ENCODE data around the gene ETV1.
A peak's percentile ranks its signal among the peaks of the same experiment; 100 is the strongest.

ETV1 gene

GRCh38 chr7:13989126-13989948 is at the start of gene ETV1:
Gene ETV1 (minus strand): TSS chr7:13989666. CDS start chr7:13989052, 614 bp downstream.
- Histone ChIP-seq H3K4me3 (ENCODE audit: low read depth in 1 of 2, low read length in 2 of 2) (peak within 1 kb of the TSS; percentile 84 to 96), H3K27ac (ENCODE audit: low read length) (peak within 1 kb of the TSS; percentile 91), H3K9me3 (ENCODE audit: control insufficient read depth in 1 of 2, low read length in 2 of 2) (no peaks in the 10 kb centered on the region), H3K36me3 (ENCODE audit: control insufficient read depth in 1 of 2, insufficient read depth in 2 of 2, low read length in 2 of 2) (no peaks in the 10 kb centered on the region), H3K4me1 (ENCODE audit: control insufficient read depth in 1 of 2, insufficient read depth in 2 of 2, low read length in 2 of 2) (peaks cover 0 to 11% of the 10 kb centered on the region in 2 donors), H3K27me3 (ENCODE audit: low read depth, low read length) (no peaks in the 10 kb centered on the region)

- Histone ChIP-seq H3K9me3 (ENCODE audit: control insufficient read depth in 1 of 2, low read length in 2 of 2) (no peaks in the 10 kb centered on the region), H3K27me3 (ENCODE audit: low read depth, low read length) (no peaks in the 10 kb centered on the region), H3K27ac (ENCODE audit: low read length) (no peak overlapping the region), H3K4me3 (ENCODE audit: low read depth in 1 of 2, low read length in 2 of 2) (no peak overlapping the region), H3K36me3 (ENCODE audit: control insufficient read depth in 1 of 2, insufficient read depth in 2 of 2, low read length in 2 of 2) (no peaks in the 10 kb centered on the region), H3K4me1 (ENCODE audit: control insufficient read depth in 1 of 2, insufficient read depth in 2 of 2, low read length in 2 of 2) (no peaks in the 10 kb centered on the region)
These were observed 34.9 kb upstream of the ETV1 start for GRCh38 chr7:14024406-14024805.

- no peak overlapping the region for H3K27ac ChIP-seq (ENCODE audit: low read length)
- H3K4me3 ChIP-seq (ENCODE audit: low read depth in 1 of 2, low read length in 2 of 2): no peak overlapping the region
- H3K9me3 ChIP-seq (ENCODE audit: control insufficient read depth in 1 of 2, low read length in 2 of 2): no peaks in the 10 kb centered on the region
- no peaks in the 10 kb centered on the region for H3K27me3 ChIP-seq (ENCODE audit: low read depth, low read length)
- H3K36me3 ChIP-seq (ENCODE audit: control insufficient read depth in 1 of 2, insufficient read depth in 2 of 2, low read length in 2 of 2): no peaks in the 10 kb centered on the region
- no peaks in the 10 kb centered on the region for H3K4me1 ChIP-seq (ENCODE audit: control insufficient read depth in 1 of 2, insufficient read depth in 2 of 2, low read length in 2 of 2)
These were observed 34.4 kb upstream of the ETV1 start for GRCh38 chr7:14023838-14024237.

GRCh38 chr7:14023342-14023741 is 33.9 kb upstream of the ETV1 start:
- H3K36me3 ChIP-seq (ENCODE audit: control insufficient read depth in 1 of 2, insufficient read depth in 2 of 2, low read length in 2 of 2): no peaks in the 10 kb centered on the region
- H3K4me3 ChIP-seq (ENCODE audit: low read depth in 1 of 2, low read length in 2 of 2): no peak overlapping the region
- H3K27me3 ChIP-seq (ENCODE audit: low read depth, low read length): no peaks in the 10 kb centered on the region
- no peak overlapping the region for H3K27ac ChIP-seq (ENCODE audit: low read length)
- H3K9me3 ChIP-seq (ENCODE audit: control insufficient read depth in 1 of 2, low read length in 2 of 2): no peaks in the 10 kb centered on the region
- H3K4me1 ChIP-seq (ENCODE audit: control insufficient read depth in 1 of 2, insufficient read depth in 2 of 2, low read length in 2 of 2): no peaks in the 10 kb centered on the region

GRCh38 chr7:14021069-14021468 is 31.6 kb upstream of the ETV1 start:
- H3K9me3 ChIP-seq (ENCODE audit: control insufficient read depth in 1 of 2, low read length in 2 of 2): no peaks in the 10 kb centered on the region
- H3K27me3 ChIP-seq (ENCODE audit: low read depth, low read length): no peaks in the 10 kb centered on the region
- no peak overlapping the region for H3K4me3 ChIP-seq (ENCODE audit: low read depth in 1 of 2, low read length in 2 of 2)
- H3K4me1 ChIP-seq (ENCODE audit: control insufficient read depth in 1 of 2, insufficient read depth in 2 of 2, low read length in 2 of 2): no peaks in the 10 kb centered on the region
- H3K36me3 ChIP-seq (ENCODE audit: control insufficient read depth in 1 of 2, insufficient read depth in 2 of 2, low read length in 2 of 2): no peaks in the 10 kb centered on the region
- H3K27ac ChIP-seq (ENCODE audit: low read length): no peak overlapping the region

- no peak overlapping the region for H3K4me3 ChIP-seq (ENCODE audit: low read depth in 1 of 2, low read length in 2 of 2)
- no peaks in the 10 kb centered on the region for H3K36me3 ChIP-seq (ENCODE audit: control insufficient read depth in 1 of 2, insufficient read depth in 2 of 2, low read length in 2 of 2)
These were observed 31.0 kb upstream of the ETV1 start for GRCh38 chr7:14020339-14020900.

GRCh38 chr7:14018751-14019150 is 29.3 kb upstream of the ETV1 start:
- Histone ChIP-seq H3K27me3 (ENCODE audit: low read depth, low read length) (no peaks in the 10 kb centered on the region), H3K36me3 (ENCODE audit: control insufficient read depth in 1 of 2, insufficient read depth in 2 of 2, low read length in 2 of 2) (no peaks in the 10 kb centered on the region), H3K27ac (ENCODE audit: low read length) (no peak overlapping the region), H3K4me1 (ENCODE audit: control insufficient read depth in 1 of 2, insufficient read depth in 2 of 2, low read length in 2 of 2) (no peaks in the 10 kb centered on the region), H3K4me3 (ENCODE audit: low read depth in 1 of 2, low read length in 2 of 2) (no peak overlapping the region), H3K9me3 (ENCODE audit: control insufficient read depth in 1 of 2, low read length in 2 of 2) (no peaks in the 10 kb centered on the region)

More at GRCh38 chr7:14020339-14020900, 31.0 kb upstream of the ETV1 start:
- no peaks in the 10 kb centered on the region for H3K4me1 ChIP-seq (ENCODE audit: control insufficient read depth in 1 of 2, insufficient read depth in 2 of 2, low read length in 2 of 2)
- no peak overlapping the region for H3K27ac ChIP-seq (ENCODE audit: low read length)
- no peaks in the 10 kb centered on the region for H3K9me3 ChIP-seq (ENCODE audit: control insufficient read depth in 1 of 2, low read length in 2 of 2)
- no peaks in the 10 kb centered on the region for H3K27me3 ChIP-seq (ENCODE audit: low read depth, low read length)

- Histone ChIP-seq H3K36me3 (ENCODE audit: control insufficient read depth in 1 of 2, insufficient read depth in 2 of 2, low read length in 2 of 2) (no peaks in the 10 kb centered on the region), H3K4me3 (ENCODE audit: low read depth in 1 of 2, low read length in 2 of 2) (no peak overlapping the region), H3K27me3 (ENCODE audit: low read depth, low read length) (no peaks in the 10 kb centered on the region), H3K4me1 (ENCODE audit: control insufficient read depth in 1 of 2, insufficient read depth in 2 of 2, low read length in 2 of 2) (no peaks in the 10 kb centered on the region), H3K27ac (ENCODE audit: low read length) (no peak overlapping the region), H3K9me3 (ENCODE audit: control insufficient read depth in 1 of 2, low read length in 2 of 2) (no peaks in the 10 kb centered on the region)
These were observed 27.5 kb upstream of the ETV1 start for GRCh38 chr7:14016950-14017349.

GRCh38 chr7:14013898-14014297 is 24.4 kb upstream of the ETV1 start:
- H3K27me3 ChIP-seq (ENCODE audit: low read depth, low read length): no peaks in the 10 kb centered on the region

GRCh38 chr7:14009453-14010418 is 20.3 kb upstream of the ETV1 start:
- H3K36me3 ChIP-seq (ENCODE audit: control insufficient read depth in 1 of 2, insufficient read depth in 2 of 2, low read length in 2 of 2): no peaks in the 10 kb centered on the region
- no peak overlapping the region for H3K4me3 ChIP-seq (ENCODE audit: low read depth in 1 of 2, low read length in 2 of 2)
- H3K27ac ChIP-seq (ENCODE audit: low read length): no peak overlapping the region
- no peaks in the 10 kb centered on the region for H3K27me3 ChIP-seq (ENCODE audit: low read depth, low read length)
- H3K9me3 ChIP-seq (ENCODE audit: control insufficient read depth in 1 of 2, low read length in 2 of 2): no peaks in the 10 kb centered on the region
- H3K4me1 ChIP-seq (ENCODE audit: control insufficient read depth in 1 of 2, insufficient read depth in 2 of 2, low read length in 2 of 2): no peaks in the 10 kb centered on the region

More at GRCh38 chr7:14013898-14014297, 24.4 kb upstream of the ETV1 start:
- Histone ChIP-seq H3K27ac (ENCODE audit: low read length) (no peak overlapping the region), H3K4me1 (ENCODE audit: control insufficient read depth in 1 of 2, insufficient read depth in 2 of 2, low read length in 2 of 2) (no peaks in the 10 kb centered on the region), H3K4me3 (ENCODE audit: low read depth in 1 of 2, low read length in 2 of 2) (no peak overlapping the region), H3K9me3 (ENCODE audit: control insufficient read depth in 1 of 2, low read length in 2 of 2) (no peaks in the 10 kb centered on the region), H3K36me3 (ENCODE audit: control insufficient read depth in 1 of 2, insufficient read depth in 2 of 2, low read length in 2 of 2) (no peaks in the 10 kb centered on the region)

GRCh38 chr7:14001139-14001538 is 11.7 kb upstream of the ETV1 start:
- H3K9me3 ChIP-seq (ENCODE audit: control insufficient read depth in 1 of 2, low read length in 2 of 2): no peaks in the 10 kb centered on the region
- no peaks in the 10 kb centered on the region for H3K4me1 ChIP-seq (ENCODE audit: control insufficient read depth in 1 of 2, insufficient read depth in 2 of 2, low read length in 2 of 2)
- H3K27me3 ChIP-seq (ENCODE audit: low read depth, low read length): no peaks in the 10 kb centered on the region
- H3K27ac ChIP-seq (ENCODE audit: low read length): no peak overlapping the region
- no peak overlapping the region for H3K4me3 ChIP-seq (ENCODE audit: low read depth in 1 of 2, low read length in 2 of 2)
- H3K36me3 ChIP-seq (ENCODE audit: control insufficient read depth in 1 of 2, insufficient read depth in 2 of 2, low read length in 2 of 2): no peaks in the 10 kb centered on the region
